ENCODE results near the gene PMEL. TPM values are rescaled to one million over a fixed set of nuclear protein-coding genes. Genes with fewer than 3 reads are reported as not detected.
A peak's percentile ranks its signal among the peaks of the same experiment; 100 is the strongest.

PMEL gene
- total and polyA plus RNA-seq, 9 of the 15 experiments (the other 6 are each of a cell fraction or from before 2014, with no cell fraction given): 0.36 to 2.0 (median 0.98) TPM

- peak; percentile 56; the same call in 1 of the 2 replicates for TF ChIP-seq ELF2 (CRISPR knock-in tag; IDR thresholded peaks at IDR 0.05)
- TF ChIP-seq CC2D1A (IDR thresholded peaks at IDR 0.05): no peak
- TF ChIP-seq STAT6 (CRISPR knock-in tag; IDR thresholded peaks at IDR 0.05): 0 out of 2 replicates have a peak, but pooled peaks have one; percentile 23
- TF ChIP-seq, protein P1, sequence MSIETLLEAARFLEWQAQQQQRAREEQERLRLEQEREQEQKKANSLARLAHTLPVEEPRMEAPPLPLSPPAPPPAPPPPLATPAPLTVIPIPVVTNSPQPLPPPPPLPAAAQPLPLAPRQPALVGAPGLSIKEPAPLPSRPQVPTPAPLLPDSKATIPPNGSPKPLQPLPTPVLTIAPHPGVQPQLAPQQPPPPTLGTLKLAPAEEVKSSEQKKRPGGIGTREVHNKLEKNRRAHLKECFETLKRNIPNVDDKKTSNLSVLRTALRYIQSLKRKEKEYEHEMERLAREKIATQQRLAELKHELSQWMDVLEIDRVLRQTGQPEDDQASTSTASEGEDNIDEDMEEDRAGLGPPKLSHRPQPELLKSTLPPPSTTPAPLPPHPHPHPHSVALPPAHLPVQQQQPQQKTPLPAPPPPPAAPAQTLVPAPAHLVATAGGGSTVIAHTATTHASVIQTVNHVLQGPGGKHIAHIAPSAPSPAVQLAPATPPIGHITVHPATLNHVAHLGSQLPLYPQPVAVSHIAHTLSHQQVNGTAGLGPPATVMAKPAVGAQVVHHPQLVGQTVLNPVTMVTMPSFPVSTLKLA (conservative IDR thresholded peaks at IDR 0.05): peak; percentile 66 to 79
- peak; percentile 93 for TF ChIP-seq FOSL1 (tag; conservative IDR thresholded peaks at IDR 0.05)
- TF ChIP-seq NR2C1 (IDR thresholded peaks at IDR 0.05): peak; percentile 79
- peak; percentile 50; the same call in 1 of the 2 replicates for TF ChIP-seq NR2C1 (tag; IDR thresholded peaks at IDR 0.05)
- no peak for TF ChIP-seq CBX2 (IDR thresholded peaks at IDR 0.05; ENCODE audit: insufficient read depth, low read length, poor library complexity, severe bottlenecking)
- TF ChIP-seq GABPA (tag; conservative IDR thresholded peaks at IDR 0.05; ENCODE audit: low read depth): 0 out of 2 replicates have a peak, but pooled peaks have one; percentile 46
- TF ChIP-seq, protein P2, sequence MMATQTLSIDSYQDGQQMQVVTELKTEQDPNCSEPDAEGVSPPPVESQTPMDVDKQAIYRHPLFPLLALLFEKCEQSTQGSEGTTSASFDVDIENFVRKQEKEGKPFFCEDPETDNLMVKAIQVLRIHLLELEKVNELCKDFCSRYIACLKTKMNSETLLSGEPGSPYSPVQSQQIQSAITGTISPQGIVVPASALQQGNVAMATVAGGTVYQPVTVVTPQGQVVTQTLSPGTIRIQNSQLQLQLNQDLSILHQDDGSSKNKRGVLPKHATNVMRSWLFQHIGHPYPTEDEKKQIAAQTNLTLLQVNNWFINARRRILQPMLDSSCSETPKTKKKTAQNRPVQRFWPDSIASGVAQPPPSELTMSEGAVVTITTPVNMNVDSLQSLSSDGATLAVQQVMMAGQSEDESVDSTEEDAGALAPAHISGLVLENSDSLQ (IDR thresholded peaks at IDR 0.05): peak; percentile 100
- peak in 1 of 2 experiments; percentile 13; a peak in 2 of 4 replicates for TF ChIP-seq SRF (CRISPR knock-in tag; IDR thresholded peaks at IDR 0.05)
- peak; percentile 86 for TF ChIP-seq MTA1 (IDR thresholded peaks at IDR 0.05; ENCODE audit: borderline replicate concordance)
- peak; percentile 94 for TF ChIP-seq RBFOX2 (IDR thresholded peaks at IDR 0.05; ENCODE audit: low read depth, low read length)
- TF ChIP-seq IFI16 (CRISPR knock-in tag; IDR thresholded peaks at IDR 0.05): no peak
- TF ChIP-seq POLR2B (IDR thresholded peaks at IDR 0.05; ENCODE audit: low read depth, partially characterized antibody): peak; percentile 93
- TF ChIP-seq THRAP3 (IDR thresholded peaks at IDR 0.05; ENCODE audit: borderline replicate concordance): no peak
- no peak for TF ChIP-seq MCM7 (IDR thresholded peaks at IDR 0.05)
- TF ChIP-seq RFX1 (IDR thresholded peaks at IDR 0.05): peak; percentile 54
- no peak for TF ChIP-seq PATZ1 (CRISPR knock-in tag; IDR thresholded peaks at IDR 0.05; ENCODE audit: borderline replicate concordance)
- peak; percentile 81 for TF ChIP-seq RBBP5 (IDR thresholded peaks at IDR 0.05; ENCODE audit: borderline replicate concordance, insufficient read depth, low read length, poor library complexity, severe bottlenecking)
These were observed 7.9 kb upstream of the PMEL start, which contains the start of gene RAB5B (continued) for GRCh38 chr12:55973599-55974307.
